ENCODE measurements around the gene PIP5K1C.
A peak's percentile ranks its signal among the peaks of the same experiment; 100 is the strongest.

PIP5K1C gene

GRCh38 chr19:3693025-3693925, 7.0 kb downstream of the PIP5K1C start:
- DNase-seq: no peak

- DNase-seq: peak; percentile 34 to 54
Measured at GRCh38 chr19:3692141-3693024, 7.9 kb downstream of the PIP5K1C start.

- DNase-seq: no peak
Measured at GRCh38 chr19:3691726-3692125, 8.5 kb downstream of the PIP5K1C start.

GRCh38 chr19:3691372-3691716, 8.9 kb downstream of the PIP5K1C start:
- DNase-seq: no peak

GRCh38 chr19:3690551-3691371, 9.5 kb downstream of the PIP5K1C start:
- DNase-seq: no peak

- peak; percentile 25 to 26 for DNase-seq
Measured at GRCh38 chr19:3687774-3688706, 12.2 kb downstream of the PIP5K1C start.

GRCh38 chr19:3687393-3687773, 12.9 kb downstream of the PIP5K1C start:
- DNase-seq: no peak

- no peak for DNase-seq
Measured at GRCh38 chr19:3684817-3685410, 15.4 kb downstream of the PIP5K1C start.

GRCh38 chr19:3684054-3684816, 16.0 kb downstream of the PIP5K1C start:
- no peak for DNase-seq

GRCh38 chr19:3683405-3684053, 16.7 kb downstream of the PIP5K1C start:
- DNase-seq: no peak

- DNase-seq: no peak
Measured at GRCh38 chr19:3682741-3683404, 17.4 kb downstream of the PIP5K1C start.

- DNase-seq: no peak
Measured at GRCh38 chr19:3682286-3682685, 18.0 kb downstream of the PIP5K1C start.

GRCh38 chr19:3680939-3681338, 19.3 kb downstream of the PIP5K1C start:
- no peak for DNase-seq

- DNase-seq: no peak
Measured at GRCh38 chr19:3679581-3679980, 20.7 kb downstream of the PIP5K1C start.

GRCh38 chr19:3679138-3679537, 21.1 kb downstream of the PIP5K1C start:
- DNase-seq: no peak

GRCh38 chr19:3678188-3678587, 22.1 kb downstream of the PIP5K1C start:
- DNase-seq: no peak

GRCh38 chr19:3674784-3675543, 25.3 kb downstream of the PIP5K1C start:
- DNase-seq: no peak

All from stimulated activated CD4-positive, alpha-beta T cell treated with anti-CD3 and anti-CD28 coated beads, Interleukin-4, amount 100 ng/mL, for 4 hours (primary cell).